ENCODE data around the gene TRAPPC2L.

DNA sequence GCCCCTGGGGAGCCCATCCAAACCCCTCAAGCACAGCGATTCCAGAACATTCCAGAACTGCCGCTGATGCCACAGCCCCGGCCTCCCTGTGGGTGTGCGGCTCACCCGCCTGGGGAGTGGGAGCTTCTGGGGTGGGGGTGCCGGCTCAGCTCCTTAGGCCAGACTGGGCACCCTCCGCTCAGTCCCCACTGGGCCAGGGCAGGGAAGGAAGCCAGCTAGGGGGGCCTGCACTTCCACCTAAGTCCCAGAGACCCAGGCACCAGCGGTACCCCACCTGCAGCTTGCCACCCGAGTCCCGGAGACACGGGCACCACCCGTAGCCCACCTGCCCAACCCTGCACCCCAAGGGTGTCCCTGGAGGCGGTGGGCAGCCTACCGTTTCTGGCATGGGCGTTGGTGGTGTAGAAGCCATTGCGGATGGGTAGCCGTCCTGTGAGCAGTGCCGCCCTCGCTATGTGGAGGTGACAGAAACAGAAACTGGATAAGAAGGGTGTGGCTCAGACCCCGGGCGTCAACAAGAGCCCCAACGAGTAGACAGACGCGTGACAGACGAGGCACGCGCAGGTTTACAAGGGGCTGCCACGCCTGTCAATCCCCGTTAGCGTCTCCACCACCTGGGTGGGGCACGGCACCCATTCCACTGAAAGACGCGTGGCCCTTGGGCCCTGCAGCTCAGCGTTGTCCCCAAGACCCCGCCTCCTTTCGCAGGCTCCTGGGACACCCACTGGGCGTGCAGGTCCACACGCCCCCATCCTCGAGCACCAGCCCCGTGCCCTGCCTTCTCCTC is 15.2 kb upstream of the TRAPPC2L start:
- TF ChIP-seq, protein P1, sequence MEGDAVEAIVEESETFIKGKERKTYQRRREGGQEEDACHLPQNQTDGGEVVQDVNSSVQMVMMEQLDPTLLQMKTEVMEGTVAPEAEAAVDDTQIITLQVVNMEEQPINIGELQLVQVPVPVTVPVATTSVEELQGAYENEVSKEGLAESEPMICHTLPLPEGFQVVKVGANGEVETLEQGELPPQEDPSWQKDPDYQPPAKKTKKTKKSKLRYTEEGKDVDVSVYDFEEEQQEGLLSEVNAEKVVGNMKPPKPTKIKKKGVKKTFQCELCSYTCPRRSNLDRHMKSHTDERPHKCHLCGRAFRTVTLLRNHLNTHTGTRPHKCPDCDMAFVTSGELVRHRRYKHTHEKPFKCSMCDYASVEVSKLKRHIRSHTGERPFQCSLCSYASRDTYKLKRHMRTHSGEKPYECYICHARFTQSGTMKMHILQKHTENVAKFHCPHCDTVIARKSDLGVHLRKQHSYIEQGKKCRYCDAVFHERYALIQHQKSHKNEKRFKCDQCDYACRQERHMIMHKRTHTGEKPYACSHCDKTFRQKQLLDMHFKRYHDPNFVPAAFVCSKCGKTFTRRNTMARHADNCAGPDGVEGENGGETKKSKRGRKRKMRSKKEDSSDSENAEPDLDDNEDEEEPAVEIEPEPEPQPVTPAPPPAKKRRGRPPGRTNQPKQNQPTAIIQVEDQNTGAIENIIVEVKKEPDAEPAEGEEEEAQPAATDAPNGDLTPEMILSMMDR (conservative IDR thresholded peaks at IDR 0.05): no peak
- TF ChIP-seq EZH2 (IDR thresholded peaks at IDR 0.05; ENCODE audit: low read depth): no peak
